Measurements from ENCODE around the gene SORBS2.

DNA sequence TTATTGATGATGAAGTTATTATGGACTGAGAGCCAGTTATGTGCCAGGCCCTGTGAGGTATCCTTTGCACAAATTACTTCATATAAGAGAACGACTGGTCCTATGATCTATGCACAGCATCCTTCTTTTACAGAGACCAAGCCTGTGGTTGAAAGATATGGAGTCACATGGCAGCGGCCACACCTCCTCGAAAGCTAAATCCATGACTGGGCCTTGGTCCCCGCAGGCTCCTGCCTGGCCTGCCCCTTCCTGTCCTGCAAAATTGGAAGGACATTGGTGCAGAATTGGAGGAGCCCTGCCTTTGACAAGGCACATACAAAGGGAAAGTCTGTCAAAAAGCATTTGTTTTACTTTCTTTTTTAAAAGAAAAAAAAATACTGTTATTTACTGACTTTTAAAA lies 18.3 kb downstream of the SORBS2 start:
- TF ChIP-seq, protein P1, sequence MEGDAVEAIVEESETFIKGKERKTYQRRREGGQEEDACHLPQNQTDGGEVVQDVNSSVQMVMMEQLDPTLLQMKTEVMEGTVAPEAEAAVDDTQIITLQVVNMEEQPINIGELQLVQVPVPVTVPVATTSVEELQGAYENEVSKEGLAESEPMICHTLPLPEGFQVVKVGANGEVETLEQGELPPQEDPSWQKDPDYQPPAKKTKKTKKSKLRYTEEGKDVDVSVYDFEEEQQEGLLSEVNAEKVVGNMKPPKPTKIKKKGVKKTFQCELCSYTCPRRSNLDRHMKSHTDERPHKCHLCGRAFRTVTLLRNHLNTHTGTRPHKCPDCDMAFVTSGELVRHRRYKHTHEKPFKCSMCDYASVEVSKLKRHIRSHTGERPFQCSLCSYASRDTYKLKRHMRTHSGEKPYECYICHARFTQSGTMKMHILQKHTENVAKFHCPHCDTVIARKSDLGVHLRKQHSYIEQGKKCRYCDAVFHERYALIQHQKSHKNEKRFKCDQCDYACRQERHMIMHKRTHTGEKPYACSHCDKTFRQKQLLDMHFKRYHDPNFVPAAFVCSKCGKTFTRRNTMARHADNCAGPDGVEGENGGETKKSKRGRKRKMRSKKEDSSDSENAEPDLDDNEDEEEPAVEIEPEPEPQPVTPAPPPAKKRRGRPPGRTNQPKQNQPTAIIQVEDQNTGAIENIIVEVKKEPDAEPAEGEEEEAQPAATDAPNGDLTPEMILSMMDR (IDR thresholded peaks at IDR 0.05; ENCODE audit: poor library complexity, severe bottlenecking) = no peak
- TF ChIP-seq TAF1 (IDR thresholded peaks at IDR 0.05; ENCODE audit: low read depth) (no peak), POLR2AphosphoS5 (IDR thresholded peaks at IDR 0.05) (no peak)
- TF ChIP-seq, protein P2, sequence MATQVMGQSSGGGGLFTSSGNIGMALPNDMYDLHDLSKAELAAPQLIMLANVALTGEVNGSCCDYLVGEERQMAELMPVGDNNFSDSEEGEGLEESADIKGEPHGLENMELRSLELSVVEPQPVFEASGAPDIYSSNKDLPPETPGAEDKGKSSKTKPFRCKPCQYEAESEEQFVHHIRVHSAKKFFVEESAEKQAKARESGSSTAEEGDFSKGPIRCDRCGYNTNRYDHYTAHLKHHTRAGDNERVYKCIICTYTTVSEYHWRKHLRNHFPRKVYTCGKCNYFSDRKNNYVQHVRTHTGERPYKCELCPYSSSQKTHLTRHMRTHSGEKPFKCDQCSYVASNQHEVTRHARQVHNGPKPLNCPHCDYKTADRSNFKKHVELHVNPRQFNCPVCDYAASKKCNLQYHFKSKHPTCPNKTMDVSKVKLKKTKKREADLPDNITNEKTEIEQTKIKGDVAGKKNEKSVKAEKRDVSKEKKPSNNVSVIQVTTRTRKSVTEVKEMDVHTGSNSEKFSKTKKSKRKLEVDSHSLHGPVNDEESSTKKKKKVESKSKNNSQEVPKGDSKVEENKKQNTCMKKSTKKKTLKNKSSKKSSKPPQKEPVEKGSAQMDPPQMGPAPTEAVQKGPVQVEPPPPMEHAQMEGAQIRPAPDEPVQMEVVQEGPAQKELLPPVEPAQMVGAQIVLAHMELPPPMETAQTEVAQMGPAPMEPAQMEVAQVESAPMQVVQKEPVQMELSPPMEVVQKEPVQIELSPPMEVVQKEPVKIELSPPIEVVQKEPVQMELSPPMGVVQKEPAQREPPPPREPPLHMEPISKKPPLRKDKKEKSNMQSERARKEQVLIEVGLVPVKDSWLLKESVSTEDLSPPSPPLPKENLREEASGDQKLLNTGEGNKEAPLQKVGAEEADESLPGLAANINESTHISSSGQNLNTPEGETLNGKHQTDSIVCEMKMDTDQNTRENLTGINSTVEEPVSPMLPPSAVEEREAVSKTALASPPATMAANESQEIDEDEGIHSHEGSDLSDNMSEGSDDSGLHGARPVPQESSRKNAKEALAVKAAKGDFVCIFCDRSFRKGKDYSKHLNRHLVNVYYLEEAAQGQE (IDR thresholded peaks at IDR 0.05; ENCODE audit: borderline replicate concordance) = no peak
